SIG-M5 treated with dmso at 0.1 percent for 504 hours (cell line): Measurements from ENCODE around the gene KCP.
"Not testable (repeated sequence)": the region's sequence is repeated elsewhere in the genome, so short reads cannot be mapped to it uniquely, and the experiment has no call there.

Experiments
- DNase-seq: peaks from one replicate; lab custom pipeline; 2025; ENCODE audit not compliant: unreplicated experiment; lab: John Stamatoyannopoulos, UW

KCP gene

DNA sequence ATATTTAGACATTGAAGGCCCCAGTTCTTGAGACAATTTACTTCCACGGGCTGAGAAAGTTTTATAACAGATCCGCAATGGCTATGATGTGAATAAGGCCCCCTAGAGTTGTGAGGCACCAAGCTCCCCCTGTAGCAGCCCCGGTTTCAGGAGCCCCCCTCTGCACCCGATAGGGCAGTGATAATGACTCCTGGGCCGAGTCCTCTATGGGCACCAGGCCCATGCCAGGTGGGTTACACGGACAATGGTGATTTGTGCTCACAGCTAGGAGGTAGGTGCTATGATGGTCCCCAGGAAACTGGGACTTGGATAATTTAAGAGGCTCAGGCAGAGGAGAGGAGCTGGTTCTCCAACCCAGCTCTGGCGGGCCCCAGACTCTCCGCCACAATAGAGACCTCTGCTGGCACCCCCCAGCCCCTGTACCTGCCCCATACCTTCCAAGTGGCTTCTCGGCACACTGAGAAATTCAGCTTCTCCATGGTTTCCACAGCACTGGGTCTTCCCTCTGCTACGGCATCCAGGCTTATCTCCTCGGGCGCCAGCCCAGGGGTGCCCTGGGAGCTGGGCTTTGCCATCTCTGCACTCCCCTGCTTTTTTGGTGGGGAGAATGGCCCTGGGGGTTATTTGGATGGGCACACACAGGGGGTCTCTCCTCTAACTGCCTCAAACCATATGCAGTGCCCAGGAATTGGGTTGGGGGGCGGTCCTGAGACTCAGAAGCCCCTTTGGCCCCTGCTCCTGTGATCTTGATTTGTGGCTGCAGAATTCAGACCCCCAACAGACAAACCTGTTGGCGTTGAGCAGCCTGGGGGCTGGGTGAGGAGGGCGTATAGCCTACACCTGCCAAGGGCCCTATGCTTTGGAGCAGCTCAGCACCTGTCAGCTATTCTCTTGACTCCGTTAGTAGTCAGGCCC lies 12.2 kb upstream of the KCP start:
- no peak for DNase-seq

DNA sequence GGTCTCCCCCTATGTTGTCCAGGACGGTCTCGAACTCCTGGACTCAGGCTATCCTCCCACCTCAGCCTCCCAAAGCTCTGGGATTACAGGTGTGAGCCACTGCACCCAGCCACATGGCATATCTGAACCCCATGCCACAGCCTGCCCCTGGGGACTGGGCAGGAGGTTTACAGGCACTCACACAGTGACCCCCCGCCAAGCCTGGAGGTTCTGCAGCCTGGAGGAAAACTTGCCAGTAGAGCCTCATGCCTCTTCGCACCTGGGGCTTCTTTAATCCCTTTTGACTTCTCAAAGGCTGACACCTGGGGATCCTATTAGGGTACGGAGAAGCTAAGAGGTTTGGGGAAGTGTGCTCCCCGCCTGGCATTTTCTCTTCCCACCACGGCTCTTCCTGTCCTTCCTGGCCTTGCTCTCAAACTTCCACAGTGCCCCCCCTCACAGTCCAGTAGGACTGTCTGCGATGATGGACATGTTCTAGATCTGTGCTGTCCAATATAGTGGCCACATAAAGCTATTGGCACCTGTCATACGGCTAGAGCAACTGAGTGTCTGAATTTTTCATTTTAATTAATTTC lies 11.4 kb upstream of the KCP start:
- no peak for DNase-seq

DNA sequence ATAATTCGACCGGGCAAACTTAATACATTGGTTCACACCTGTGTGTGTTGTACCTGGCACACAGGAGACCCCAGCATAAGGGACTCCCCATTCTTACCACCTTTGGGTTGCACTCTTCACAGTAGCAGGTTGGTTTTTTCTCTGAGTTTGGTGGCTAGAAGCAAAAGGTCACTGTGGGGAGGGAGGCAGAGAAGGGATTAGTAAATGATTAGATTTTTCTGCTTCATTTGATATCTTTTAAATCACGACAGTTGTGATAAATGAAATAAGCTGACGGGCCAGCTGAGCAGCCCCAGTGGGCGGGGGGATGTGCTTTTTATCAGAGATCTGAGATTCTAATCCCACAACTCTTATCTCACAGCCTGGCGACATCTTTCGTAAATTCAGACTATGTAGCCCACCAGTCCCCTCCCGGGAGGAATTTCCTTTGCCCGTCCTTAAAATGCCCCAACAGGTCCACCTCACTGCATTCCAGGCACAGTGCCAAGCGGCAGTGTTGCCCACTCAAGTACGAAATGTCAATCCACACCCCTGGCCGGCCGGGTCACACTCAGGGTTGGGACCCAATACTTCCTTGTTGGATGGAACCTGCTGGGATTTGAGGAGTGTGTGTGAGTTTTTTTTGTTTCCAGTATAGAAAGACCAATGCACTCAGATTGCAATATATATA lies 10.5 kb upstream of the KCP start:
- no peak for DNase-seq

DNA sequence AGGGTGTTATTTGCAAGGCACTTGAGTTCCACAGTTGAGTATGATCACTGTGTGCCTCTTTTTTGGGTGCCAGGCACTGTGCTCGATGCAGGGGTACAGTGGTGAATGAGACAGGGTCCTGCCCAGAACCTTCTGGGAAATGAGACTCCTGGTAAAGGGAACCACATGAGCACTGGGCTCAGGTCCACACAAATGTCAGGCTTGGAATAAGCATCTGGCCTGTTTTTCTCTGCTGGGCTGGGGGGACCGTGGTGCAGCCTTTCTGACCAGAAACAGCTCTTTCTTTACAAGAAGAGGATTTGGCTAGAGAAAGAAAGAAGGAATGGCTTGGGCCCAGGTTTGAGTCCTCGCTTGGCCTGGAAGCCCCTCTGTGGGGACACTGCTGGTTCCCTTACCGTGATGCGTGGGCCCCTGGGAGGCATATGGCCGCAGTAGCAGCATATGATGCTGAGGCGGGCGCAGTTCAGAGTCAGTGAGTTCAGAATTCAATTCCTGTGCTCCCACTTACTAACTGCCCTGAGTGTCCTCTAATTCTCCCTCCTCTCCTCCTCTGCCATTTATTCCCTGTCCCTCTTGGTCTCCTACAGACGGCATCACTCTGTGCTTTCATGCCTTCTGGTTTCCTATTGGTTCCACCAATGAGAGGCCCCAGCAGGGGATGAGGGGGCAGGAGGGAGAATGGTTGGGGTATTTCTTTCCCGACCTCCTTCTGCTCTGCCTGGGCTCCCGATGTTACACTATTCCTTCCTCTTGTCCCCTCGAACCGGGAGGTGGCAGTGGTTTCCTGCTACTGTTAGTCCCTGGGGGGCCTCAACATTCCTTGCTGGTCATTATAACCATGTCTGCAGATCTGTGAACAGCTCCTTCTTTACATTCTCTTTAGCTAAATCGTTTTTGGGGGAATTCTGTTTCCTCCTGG lies 9.6 kb upstream of the KCP start:
- DNase-seq, result no peak

DNA sequence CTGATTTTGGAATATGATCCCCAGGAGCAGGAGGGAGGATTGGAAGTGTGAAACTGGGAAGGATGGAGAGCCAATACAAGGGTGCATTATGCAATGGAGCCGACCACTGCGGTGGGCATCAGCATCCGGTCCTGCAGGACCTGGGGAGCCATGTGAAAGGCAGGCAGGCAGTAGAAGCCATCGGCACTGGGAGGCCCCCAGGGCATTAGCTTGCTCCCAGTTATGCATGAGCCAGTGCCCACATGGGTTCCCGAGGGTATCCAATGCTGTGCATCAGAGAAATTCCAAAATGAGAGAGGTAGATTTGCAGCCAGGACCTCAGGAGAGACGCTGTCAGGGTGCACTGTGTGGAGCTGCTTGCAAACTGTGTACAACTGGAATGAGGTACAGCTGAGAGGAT lies 8.7 kb upstream of the KCP start:
- no peak for DNase-seq

DNA sequence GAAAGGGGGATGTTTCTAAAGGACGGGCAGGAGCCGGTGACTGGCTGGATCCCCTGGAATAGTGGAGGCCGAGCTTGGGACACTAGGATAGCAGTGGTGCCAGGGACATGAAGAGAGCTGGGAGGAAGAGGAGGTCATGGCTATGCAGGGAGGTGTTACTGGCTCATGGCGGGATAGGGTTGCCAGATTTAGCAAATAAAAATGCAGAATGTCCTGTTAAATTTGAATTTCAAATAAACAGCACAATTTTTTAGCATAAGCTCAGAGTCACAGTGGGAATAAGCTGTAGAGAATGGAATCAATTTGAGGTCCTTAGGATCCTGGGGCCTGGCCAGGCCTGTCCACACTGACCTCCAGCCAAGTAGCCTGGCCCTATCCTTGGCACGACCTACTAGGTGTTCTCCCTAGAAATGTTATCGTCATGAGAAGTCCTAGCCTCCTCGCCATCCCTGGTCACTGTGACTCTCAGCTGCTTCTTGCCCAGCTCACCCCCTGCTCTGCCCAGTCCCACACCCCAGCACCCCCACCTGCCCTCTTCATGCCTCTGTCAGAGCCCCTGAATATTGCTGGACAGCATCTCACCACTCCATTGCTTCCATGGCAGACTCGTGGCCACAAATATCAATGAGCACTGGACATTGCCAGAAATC lies 7.6 kb upstream of the KCP start:
- DNase-seq, result no peak

DNA sequence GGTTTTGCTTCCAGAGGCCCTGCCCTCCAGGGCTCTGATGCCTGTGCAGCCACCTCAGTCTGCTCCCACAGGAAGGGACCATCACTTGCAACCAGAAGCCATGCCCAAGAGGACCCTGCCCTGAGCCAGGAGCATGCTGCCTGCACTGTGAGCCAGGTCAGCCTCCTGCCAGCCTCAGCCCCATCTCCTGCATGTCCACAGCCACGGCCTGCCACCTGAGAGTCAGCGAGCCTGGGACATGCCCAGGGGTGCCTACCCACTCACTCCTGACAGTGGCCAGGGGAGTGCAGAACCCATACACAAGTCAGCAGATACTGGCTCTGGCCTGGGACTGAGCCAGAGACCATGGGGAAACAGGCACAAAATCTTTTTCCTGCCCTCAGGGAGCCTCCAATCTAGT lies 6.6 kb upstream of the KCP start:
- DNase-seq, result no peak

DNA sequence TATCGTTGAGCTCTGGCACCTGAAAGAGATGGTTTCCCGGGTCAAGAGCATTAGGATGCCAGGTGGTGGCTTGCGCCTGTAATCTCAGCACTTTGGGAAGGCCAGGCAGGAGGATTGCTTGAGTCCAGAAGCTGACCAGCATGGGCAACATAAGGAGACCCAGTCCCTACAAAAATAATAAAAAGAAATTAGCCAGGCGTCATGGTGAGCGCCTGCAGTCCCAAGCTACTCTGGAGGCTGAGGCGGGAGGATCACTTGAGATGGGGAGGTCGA lies 6.1 kb upstream of the KCP start:
- no peak for DNase-seq

DNA sequence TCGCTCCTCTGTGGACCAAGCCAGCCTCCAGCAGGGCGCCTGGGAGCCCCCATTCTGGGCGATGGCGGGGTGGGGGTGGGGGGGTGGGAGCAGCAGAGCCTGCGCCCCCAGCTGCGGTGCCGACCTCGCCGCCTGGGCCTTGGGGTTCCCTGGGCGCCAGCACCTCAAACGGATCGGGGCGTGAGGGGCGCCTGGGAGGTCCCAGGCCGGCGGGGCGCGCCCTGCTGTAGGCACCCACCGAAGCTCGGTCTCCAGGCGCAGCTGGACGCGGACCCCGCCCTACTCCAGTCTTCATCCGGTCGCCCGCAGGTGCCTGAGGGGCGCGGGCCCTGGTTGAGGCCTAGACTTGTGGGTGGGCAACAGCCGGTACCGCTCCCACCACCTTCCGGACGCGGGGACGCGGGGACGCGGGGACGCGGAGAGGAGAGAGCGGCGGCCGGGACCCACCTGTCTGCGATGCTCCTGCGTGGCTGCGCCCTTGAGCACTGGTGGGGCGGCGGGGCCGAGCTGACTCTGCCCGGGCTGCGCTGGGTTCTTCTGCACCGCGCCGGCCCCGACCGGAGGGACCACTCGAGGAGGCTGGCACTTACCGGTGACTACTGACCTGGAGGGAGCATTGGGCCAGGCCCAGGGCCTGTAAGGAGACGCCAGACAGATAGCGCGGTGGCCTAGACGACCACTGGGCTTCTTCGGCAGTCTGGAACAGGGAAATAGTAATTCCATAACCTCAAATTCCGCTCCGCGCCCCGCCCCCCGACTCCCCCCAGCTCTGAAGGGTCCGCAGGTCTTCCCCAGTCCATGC lies 5.5 kb upstream of the KCP start:
- DNase-seq, result no peak

DNA sequence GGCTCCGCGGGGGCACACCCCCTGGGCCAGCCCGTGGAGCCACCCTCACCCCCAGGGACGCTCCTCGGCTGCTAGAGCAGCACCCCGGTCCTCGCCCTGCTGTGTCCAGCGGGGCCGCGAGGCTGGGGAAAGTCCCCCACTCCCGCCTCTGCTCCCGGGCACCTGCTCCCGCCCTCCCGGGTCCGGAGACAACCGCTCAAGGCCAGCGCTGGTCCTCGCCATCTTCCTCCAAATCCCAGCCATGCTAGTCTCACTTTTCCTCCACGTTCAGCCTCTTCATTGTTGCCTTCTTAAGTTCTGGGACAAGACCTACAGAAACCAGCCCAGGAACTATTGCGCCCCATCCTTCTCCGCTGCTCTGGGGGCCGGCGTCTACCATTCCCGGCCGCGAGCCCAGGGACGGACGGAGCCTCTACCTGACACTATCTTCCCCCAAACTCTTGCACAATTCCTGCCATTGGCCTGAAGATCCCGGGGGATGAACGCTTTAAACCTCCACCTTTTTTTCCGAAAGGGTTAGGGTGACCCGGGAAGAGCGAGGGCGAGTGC lies 4.8 kb upstream of the KCP start:
- no peak for DNase-seq

DNA sequence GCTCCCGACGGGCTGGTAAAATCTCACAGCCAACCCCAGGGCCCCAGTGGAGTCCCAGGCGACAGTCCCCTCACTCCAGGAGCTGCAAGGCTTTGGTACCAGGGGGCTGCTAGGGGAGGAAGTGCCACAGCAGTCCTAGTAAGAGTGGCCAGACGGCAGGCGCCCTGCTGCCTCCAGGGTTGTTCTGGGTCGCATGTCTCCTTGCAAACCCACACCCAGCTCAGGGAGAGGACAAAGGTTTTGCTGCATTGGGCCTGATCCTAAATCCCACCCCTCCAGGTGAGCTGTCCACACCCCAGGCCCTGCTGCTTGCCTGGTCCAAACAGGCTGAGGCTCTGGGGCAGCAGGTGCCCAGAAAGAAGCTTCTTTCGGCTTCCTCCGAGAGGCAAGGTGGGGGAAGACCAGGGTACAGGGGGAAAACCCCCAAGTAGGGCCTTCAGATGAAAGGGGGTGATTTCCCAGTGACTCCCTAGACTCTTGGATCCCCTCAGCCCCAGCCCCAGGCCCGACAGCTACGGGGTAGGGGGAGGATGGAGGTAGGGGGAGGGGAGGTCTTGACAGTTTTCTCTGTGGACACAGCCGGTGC lies 4.2 kb upstream of the KCP start:
- no peak for DNase-seq

DNA sequence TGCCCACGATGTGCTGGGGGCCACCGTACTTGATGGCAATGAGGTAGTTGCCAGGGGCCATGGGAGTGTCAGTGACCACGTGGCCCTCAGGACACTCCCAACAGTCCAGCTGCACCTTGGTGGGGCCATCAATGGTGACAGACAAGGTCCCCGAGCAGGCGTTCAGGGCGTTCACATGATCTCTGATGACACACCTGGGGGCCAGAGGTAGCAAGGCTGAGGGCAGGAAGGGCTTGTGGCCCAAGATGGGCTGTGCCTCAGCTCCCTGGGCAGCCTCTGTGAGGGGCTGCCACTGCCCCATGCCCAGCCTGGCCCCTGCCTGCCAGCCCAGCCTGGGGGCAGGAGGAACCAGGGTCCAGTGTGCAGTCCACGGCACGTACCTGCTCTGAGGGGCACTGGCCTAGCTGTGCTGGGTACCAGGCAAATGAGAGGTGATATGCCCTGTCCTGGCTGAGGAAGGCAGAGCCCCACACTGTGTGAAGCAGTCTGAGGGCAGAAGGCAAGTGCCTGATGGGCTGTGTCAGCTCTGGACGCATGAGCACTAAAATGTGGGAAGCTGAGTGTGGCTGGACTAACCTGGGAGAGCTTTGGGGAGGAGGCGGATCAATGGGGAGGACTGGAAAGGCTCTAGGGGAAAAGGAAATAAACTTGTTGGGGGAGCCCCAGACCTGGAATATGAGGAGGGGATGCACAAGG lies 3.5 kb upstream of the KCP start:
- no peak for DNase-seq

DNA sequence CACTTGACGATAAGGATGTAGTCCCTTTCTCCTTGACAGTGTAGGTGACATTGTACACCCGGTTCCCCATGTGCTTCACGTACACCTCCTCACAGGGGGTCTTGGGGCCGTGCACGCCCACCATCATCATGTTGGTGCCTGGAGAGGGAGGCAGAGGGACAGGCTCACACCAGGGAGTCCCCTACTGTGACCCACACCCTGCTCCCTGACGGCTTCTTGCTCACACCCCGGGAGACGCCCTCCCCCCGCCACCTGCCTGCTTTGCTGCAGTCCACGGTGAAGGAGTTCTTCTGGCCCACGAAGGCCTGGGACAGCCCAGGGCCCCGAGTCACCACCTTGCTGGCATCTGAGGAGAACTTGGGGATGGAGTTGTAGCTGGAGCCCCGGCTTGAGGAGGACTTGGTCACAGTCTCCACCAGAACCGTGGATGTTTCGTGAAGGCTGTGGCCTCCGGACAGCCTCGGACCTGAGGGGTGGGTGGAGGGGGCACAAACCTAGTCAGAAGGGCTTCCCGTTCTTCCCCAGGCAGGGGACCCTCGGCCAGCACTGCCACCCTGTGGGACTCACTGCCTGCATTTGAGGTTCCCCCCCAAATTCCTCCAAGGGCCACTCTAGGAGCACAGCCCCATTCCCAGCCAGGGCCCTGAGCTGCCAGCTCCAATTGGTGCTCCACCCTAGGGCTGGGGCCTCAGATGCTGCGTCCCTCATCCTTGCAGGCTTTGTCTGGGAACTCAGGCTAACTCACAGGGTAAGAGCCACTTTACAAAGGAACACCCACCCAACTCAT lies 2.4 kb upstream of the KCP start:
- not testable (repeated sequence) for DNase-seq

DNA sequence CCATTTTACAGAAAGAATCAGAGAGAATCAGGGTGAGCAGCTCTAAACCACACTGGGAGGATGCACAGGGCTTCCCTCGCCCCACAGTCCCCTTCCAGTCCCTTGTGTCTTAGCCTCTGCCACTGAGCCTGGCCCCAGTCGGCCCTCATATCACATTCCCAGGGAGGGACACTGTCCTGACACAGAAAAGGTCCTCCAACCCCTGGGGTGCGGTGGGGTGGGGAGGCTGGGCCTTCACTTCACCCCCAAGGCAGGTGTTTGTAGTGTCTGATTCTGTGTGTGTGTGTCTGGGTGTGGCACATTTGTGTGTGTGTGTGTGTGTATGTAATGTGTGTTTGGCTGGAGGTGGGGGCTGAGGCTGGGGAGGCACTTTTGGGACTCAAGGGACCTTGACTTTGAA lies 1.8 kb upstream of the KCP start:
- DNase-seq, result no peak

DNA sequence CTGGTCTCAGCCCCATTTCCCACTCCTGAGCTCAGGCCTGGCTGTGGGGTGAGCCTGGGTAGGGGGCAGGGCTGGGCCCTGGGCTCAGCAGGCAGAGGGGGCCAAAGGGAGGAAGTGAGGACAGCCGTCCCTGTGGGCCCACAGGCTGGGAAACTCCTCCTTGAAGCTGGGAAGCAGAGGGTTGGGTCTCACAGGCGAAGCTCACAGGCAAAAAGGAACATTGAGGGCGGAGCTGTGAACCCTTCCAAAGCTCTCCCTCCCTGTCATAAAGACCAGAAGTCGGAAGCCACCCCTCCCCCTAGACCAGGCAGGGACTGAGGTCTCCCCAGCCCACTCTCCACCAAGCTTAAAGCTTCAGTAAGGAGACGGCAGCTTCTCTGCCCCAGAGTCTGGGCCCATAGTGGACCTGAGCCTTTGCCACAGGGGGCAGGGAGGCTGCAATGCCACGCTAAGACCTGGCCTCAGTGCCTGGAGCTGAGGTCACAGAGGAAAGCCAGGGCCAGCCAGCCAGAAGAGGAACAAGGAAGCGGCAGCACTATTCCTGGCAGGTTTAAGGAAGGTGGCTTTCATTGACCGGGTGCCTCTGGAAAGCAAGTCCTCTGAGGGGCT lies 1.0 kb upstream of the KCP start:
- no peak for DNase-seq

DNA sequence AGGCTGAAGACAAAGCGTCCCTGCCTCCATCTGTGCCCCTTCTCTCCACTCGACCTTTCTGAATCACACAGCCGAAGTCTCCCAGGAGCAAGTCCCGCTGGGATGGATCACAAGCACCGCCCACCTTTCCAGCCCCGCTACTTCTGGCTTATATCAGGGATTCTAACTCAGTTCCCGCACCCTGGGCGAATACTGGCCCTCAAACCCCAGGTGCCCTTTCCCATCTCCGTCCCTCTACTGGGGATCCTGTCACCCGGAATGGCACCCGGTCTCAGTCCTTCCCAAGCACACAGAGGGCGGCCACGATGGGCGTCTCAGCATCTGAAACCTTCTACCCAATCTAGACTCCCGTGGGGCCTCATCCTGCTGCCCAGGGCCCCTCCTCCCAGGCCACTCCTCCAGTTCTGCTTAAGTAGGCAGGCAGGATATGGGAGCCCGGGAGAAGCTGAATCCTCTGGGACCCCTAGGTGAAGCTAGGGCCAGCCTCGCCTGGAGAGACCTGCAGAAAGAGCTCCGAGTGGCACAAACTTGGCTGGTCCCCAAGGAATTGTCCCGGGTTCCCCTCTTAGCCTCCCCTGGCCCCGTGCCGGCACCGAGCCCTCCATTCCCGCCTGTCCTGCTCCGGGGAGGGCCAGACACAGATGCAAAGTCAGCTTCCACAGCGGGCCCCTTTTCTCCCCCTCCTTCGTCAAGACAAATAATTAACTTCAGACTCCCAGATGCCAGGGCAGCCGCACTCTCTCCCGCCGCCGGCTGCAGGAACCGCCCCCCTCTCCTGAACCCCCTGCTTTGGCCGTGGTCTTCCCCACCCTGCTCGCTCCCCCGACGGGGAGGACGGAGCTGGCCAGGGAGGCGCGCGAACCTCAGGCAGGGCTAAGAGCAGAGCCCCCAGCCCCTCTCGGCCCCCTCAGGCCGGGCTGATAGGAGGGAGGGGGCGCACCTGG lies 612 bp downstream of the KCP start:
- no peak for DNase-seq
